SK-N-SH treated with all-trans-retinoic acid at 6 μM for 48 hours (cell line): ENCODE results near the gene UBASH3A.

Experiments
- ATAC-seq: fragments of 200-7000 bp; cut with Tn5 transposase; 3 replicates; pipeline ENCODE4 v1.9.1; 2020; ENCODE audit warnings: mild to moderate bottlenecking, moderate library complexity
- ARNTL ChIP-seq: fragments of 450-650 bp; formaldehyde crosslinking; IDR thresholded peaks from 2 replicates; pipeline ENCODE4 v1.5.0; 2020; ENCODE audit warnings: low read depth, mild to moderate bottlenecking, moderate library complexity, borderline replicate concordance
- BACH2 ChIP-seq: fragments of 250-450 bp; sonication (Bioruptor Pico); IDR thresholded peaks from 2 replicates; pipeline ENCODE4 v1.9.0; 2021; ENCODE audit warnings: mild to moderate bottlenecking, borderline replicate concordance
- CREB5 ChIP-seq: fragments of 250-450 bp; sonication (Bioruptor Pico); IDR thresholded peaks from 2 replicates; pipeline ENCODE4 v1.5.1; 2020; ENCODE audit warnings: low read depth, mild to moderate bottlenecking, moderate library complexity
- CSDC2 ChIP-seq: fragments of 250-450 bp; sonication (Bioruptor Pico); IDR thresholded peaks from 2 replicates; pipeline ENCODE4 v1.5.0; 2020; ENCODE audit warnings: mild to moderate bottlenecking, moderate library complexity
- ESRRG ChIP-seq: fragments of 250-450 bp; sonication (Bioruptor Pico); IDR thresholded peaks from 2 replicates; pipeline ENCODE4 v1.6.1; 2021; ENCODE audit warnings: mild to moderate bottlenecking
- GLIS3 ChIP-seq: fragments of 250-450 bp; sonication (Bioruptor Pico); IDR thresholded peaks from 2 replicates; pipeline ENCODE4 v1.5.0; 2020; ENCODE audit warnings: mild to moderate bottlenecking, moderate library complexity
- ISL1 ChIP-seq: fragments of 250-450 bp; sonication (Bioruptor Pico); IDR thresholded peaks from 2 replicates; pipeline ENCODE4 v2.1.2; 2022; ENCODE audit warnings: mild to moderate bottlenecking, moderate library complexity
- OSR1 ChIP-seq: fragments of 250-450 bp; sonication (Bioruptor Pico); IDR thresholded peaks from 2 replicates; pipeline ENCODE4 v1.8.0; 2022; ENCODE audit warnings: moderate library complexity, mild to moderate bottlenecking, inconsistent platforms
- PPARA ChIP-seq: fragments of 250-450 bp; sonication (Bioruptor Pico); IDR thresholded peaks from 2 replicates; pipeline ENCODE4 v1.5.0; 2020; ENCODE audit warnings: mild to moderate bottlenecking, borderline replicate concordance
- RARB ChIP-seq: fragments of 250-450 bp; sonication (Bioruptor Pico); IDR thresholded peaks from 2 replicates; pipeline ENCODE4 v1.8.0; 2021; ENCODE audit warnings: mild to moderate bottlenecking, moderate library complexity
- SNAI2 ChIP-seq: fragments of 250-450 bp; sonication (Bioruptor Pico); IDR thresholded peaks from 2 replicates; pipeline ENCODE4 v1.5.0; 2020; ENCODE audit warnings: mild to moderate bottlenecking, moderate library complexity
- TCF4 ChIP-seq: fragments of 250-450 bp; sonication (Bioruptor Pico); IDR thresholded peaks from 2 replicates; pipeline ENCODE4 v1.8.0; 2021; ENCODE audit warnings: mild to moderate bottlenecking, moderate library complexity, borderline replicate concordance
- ZC3H10 ChIP-seq: fragments of 250-450 bp; sonication (Bioruptor Pico); IDR thresholded peaks from 2 replicates; pipeline ENCODE4 v1.5.1; 2021; ENCODE audit warnings: mild to moderate bottlenecking, moderate library complexity
- ZFP3 ChIP-seq: fragments of 250-450 bp; sonication (Bioruptor Pico); IDR thresholded peaks from 2 replicates; pipeline ENCODE4 v1.5.0; 2020; ENCODE audit warnings: mild to moderate bottlenecking, moderate library complexity
- ZFP30 ChIP-seq: fragments of 450-650 bp; formaldehyde crosslinking; IDR thresholded peaks from 2 replicates; pipeline ENCODE4 v1.5.0; 2022; ENCODE audit warnings: mild to moderate bottlenecking, moderate library complexity
- ZNF565 ChIP-seq: fragments of 450-650 bp; formaldehyde crosslinking; conservative IDR thresholded peaks from 2 replicates; pipeline ENCODE4 v1.5.0; 2020; ENCODE audit warnings: low read depth, mild to moderate bottlenecking, moderate library complexity
- ZNF70 ChIP-seq: fragments of 450-650 bp; formaldehyde crosslinking; IDR thresholded peaks from 2 replicates; pipeline ENCODE4 v1.5.0; 2020; ENCODE audit warnings: mild to moderate bottlenecking, moderate library complexity
- ZNF8 ChIP-seq: fragments of 450-650 bp; formaldehyde crosslinking; IDR thresholded peaks from 2 replicates; pipeline ENCODE4 v1.5.0; 2020; ENCODE audit warnings: mild to moderate bottlenecking, moderate library complexity
- TF ChIP-seq, protein P1 (sequence below): fragments of 250-450 bp; sonication (Bioruptor Pico); IDR thresholded peaks from 2 replicates; pipeline ENCODE4 v1.8.0; 2020; ENCODE audit warnings: mild to moderate bottlenecking, moderate library complexity, borderline replicate concordance
- TF ChIP-seq, protein P2 (sequence below): fragments of 250-450 bp; sonication (Bioruptor Pico); IDR thresholded peaks from 2 replicates; pipeline ENCODE4 v1.5.0; 2020; ENCODE audit warnings: mild to moderate bottlenecking, moderate library complexity

The UBASH3A gene

DNA sequence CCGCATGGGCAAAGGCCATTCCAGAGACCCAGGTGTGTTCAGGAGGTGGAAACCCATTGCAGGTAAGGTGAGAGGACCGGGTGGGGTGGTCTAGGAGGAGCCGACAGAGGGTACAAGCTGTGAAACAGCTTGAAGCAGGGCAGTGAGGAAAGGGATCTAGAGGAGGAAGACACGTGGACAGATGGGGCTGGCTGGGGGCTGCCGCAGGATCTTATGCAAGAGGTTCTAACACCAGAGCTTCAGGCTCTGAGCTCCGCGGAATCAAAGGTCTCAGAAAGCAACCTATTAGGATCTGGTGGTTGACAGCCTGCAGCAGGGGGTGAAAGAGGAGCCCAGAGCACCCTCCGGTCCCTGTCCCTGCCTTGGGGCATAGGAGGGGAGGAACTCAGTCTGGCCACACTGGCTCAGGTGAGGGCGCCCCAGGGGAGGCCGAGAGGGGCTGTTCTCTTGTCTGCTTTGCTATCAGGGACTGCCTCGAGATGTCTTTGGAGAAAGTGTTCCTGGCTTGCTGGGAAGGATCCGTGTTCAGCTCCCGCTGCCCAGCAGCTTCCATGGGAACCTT, 39.3 kb upstream of the UBASH3A start:
- ATAC-seq, result no peak
- no peak for TF ChIP-seq TCF4 (CRISPR knock-in tag)
- TF ChIP-seq ZNF565 (CRISPR knock-in tag), result no peak
- TF ChIP-seq, protein P1, sequence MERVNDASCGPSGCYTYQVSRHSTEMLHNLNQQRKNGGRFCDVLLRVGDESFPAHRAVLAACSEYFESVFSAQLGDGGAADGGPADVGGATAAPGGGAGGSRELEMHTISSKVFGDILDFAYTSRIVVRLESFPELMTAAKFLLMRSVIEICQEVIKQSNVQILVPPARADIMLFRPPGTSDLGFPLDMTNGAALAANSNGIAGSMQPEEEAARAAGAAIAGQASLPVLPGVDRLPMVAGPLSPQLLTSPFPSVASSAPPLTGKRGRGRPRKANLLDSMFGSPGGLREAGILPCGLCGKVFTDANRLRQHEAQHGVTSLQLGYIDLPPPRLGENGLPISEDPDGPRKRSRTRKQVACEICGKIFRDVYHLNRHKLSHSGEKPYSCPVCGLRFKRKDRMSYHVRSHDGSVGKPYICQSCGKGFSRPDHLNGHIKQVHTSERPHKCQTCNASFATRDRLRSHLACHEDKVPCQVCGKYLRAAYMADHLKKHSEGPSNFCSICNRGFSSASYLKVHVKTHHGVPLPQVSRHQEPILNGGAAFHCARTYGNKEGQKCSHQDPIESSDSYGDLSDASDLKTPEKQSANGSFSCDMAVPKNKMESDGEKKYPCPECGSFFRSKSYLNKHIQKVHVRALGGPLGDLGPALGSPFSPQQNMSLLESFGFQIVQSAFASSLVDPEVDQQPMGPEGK (CRISPR knock-in tag), result no peak
- TF ChIP-seq CREB5 (CRISPR knock-in tag), result no peak
- TF ChIP-seq OSR1 (CRISPR knock-in tag), result no peak
- TF ChIP-seq CSDC2 (CRISPR knock-in tag), result no peak
- no peak for TF ChIP-seq ZC3H10 (CRISPR knock-in tag)
- no peak for TF ChIP-seq ESRRG (CRISPR knock-in tag)
- no peak for TF ChIP-seq ZFP3 (CRISPR knock-in tag)
- no peak for TF ChIP-seq RARB (CRISPR knock-in tag)
- TF ChIP-seq, protein P2, sequence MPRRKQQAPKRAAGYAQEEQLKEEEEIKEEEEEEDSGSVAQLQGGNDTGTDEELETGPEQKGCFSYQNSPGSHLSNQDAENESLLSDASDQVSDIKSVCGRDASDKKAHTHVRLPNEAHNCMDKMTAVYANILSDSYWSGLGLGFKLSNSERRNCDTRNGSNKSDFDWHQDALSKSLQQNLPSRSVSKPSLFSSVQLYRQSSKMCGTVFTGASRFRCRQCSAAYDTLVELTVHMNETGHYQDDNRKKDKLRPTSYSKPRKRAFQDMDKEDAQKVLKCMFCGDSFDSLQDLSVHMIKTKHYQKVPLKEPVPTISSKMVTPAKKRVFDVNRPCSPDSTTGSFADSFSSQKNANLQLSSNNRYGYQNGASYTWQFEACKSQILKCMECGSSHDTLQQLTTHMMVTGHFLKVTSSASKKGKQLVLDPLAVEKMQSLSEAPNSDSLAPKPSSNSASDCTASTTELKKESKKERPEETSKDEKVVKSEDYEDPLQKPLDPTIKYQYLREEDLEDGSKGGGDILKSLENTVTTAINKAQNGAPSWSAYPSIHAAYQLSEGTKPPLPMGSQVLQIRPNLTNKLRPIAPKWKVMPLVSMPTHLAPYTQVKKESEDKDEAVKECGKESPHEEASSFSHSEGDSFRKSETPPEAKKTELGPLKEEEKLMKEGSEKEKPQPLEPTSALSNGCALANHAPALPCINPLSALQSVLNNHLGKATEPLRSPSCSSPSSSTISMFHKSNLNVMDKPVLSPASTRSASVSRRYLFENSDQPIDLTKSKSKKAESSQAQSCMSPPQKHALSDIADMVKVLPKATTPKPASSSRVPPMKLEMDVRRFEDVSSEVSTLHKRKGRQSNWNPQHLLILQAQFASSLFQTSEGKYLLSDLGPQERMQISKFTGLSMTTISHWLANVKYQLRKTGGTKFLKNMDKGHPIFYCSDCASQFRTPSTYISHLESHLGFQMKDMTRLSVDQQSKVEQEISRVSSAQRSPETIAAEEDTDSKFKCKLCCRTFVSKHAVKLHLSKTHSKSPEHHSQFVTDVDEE (CRISPR knock-in tag), result no peak
- TF ChIP-seq GLIS3 (CRISPR knock-in tag), result no peak
- no peak for TF ChIP-seq ARNTL (CRISPR knock-in tag)
- no peak for TF ChIP-seq ISL1 (CRISPR knock-in tag)
- TF ChIP-seq SNAI2 (CRISPR knock-in tag), result no peak
- TF ChIP-seq BACH2, result no peak
- no peak for TF ChIP-seq ZFP30

DNA sequence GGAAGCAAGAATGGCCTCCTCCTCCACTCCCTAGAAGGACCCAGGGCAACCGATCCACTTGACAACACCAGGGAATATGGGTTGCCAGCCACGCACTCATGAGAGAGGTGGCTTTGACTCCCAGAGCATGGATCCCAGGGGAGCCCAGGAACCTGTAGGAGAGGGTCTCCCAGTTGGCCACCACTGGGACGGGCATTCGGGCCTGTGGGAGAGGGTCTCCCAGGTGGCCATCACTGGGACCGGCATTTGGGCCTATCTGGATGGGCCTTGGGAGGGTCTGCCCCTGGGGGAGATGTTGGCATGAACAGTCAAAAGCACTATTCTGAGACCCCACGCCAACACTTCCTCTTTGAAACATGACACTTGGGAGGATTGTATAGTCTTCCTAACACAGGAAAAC, 37.9 kb upstream of the UBASH3A start:
- no peak for TF ChIP-seq SNAI2 (CRISPR knock-in tag)
- TF ChIP-seq ZNF8 (CRISPR knock-in tag), result no peak
- no peak for TF ChIP-seq GLIS3 (CRISPR knock-in tag)
- no peak for TF ChIP-seq ZFP30
- TF ChIP-seq ZNF70 (CRISPR knock-in tag), result no peak
- no peak for TF ChIP-seq OSR1 (CRISPR knock-in tag)
- TF ChIP-seq ISL1 (CRISPR knock-in tag), result no peak
- no peak for TF ChIP-seq ZNF565 (CRISPR knock-in tag)
- TF ChIP-seq RARB (CRISPR knock-in tag), result no peak
- TF ChIP-seq ZC3H10 (CRISPR knock-in tag), result no peak
- TF ChIP-seq PPARA (CRISPR knock-in tag), result no peak
- TF ChIP-seq, all 23 proteins: peak for 0
- ATAC-seq, result no peak

GRCh38 chr21:42366292-42367010, 37.3 kb upstream of the UBASH3A start, which contains the start of gene TFF1:
TSS of gene TFF1 (minus strand) at chr21:42366535. CDS start at chr21:42366495, 40 bp downstream.
- TF ChIP-seq RARB (CRISPR knock-in tag), result no peak
- TF ChIP-seq TCF4 (CRISPR knock-in tag), result no peak
- TF ChIP-seq, protein P1 (CRISPR knock-in tag), result no peak
- TF ChIP-seq ZC3H10 (CRISPR knock-in tag), result no peak
- TF ChIP-seq ZNF565 (CRISPR knock-in tag), result no peak
- TF ChIP-seq, protein P2 (CRISPR knock-in tag), result no peak
- no peak for TF ChIP-seq OSR1 (CRISPR knock-in tag)
- TF ChIP-seq, all 23 proteins: peak for 0
- no peak for ATAC-seq
